LNCaP clone FGC (cell line): ENCODE data around the gene GUK1.

Source experiments
- DNase-seq: peaks from one replicate; pipeline ENCODE4 v3.0.0-alpha.2; 2011; ENCODE audit warnings: low read depth
- H3K4me3 ChIP-seq: 2 replicates; pipeline ENCODE4 v1.5.1; 2011; ENCODE audit warnings: mild to moderate bottlenecking, low read depth, low read length, control low read depth
- CTCF ChIP-seq: IDR thresholded peaks from 2 replicates; pipeline ENCODE4 v1.5.1; 2012; ENCODE audit warnings: mild to moderate bottlenecking; ENCODE audit not compliant: control insufficient read depth, insufficient read depth; ENCODE audit errors: extremely low read depth

GUK1 gene

GRCh38 chr1:228174482-228175315 is 34.6 kb downstream of the GUK1 start:
- no peak for TF ChIP-seq CTCF
- DNase-seq: peak; percentile 48
- H3K4me3 ChIP-seq: peak overlapping the region; percentile 68

- peak overlapping the region; percentile 68 for H3K4me3 ChIP-seq
- TF ChIP-seq CTCF: no peak
- no peak for DNase-seq
Observed at GRCh38 chr1:228175316-228176023, 35.4 kb downstream of the GUK1 start.

- no peak for DNase-seq
- no peak for TF ChIP-seq CTCF
- no peak overlapping the region for H3K4me3 ChIP-seq
Observed at GRCh38 chr1:228176024-228176395, 35.9 kb downstream of the GUK1 start.

GRCh38 chr1:228176461-228177182 is 36.5 kb downstream of the GUK1 start:
- no peak overlapping the region for H3K4me3 ChIP-seq
- no peak for TF ChIP-seq CTCF

GRCh38 chr1:228177183-228177475 is 37.0 kb downstream of the GUK1 start:
- H3K4me3 ChIP-seq: no peak overlapping the region
- DNase-seq: no peak
- TF ChIP-seq CTCF: no peak

More at GRCh38 chr1:228176461-228177182, 36.5 kb downstream of the GUK1 start:
- no peak for DNase-seq

- no peak for DNase-seq
- no peak overlapping the region for H3K4me3 ChIP-seq
- no peak for TF ChIP-seq CTCF
Observed at GRCh38 chr1:228177721-228178710, 37.9 kb downstream of the GUK1 start.
